ENCODE results near the gene OSBPL10.

OSBPL10 gene

GRCh38 chr3:31957106-31957505 lies 24.0 kb downstream of the OSBPL10 start:
- no peak for DNase-seq

- no peak for DNase-seq
These were observed 25.5 kb downstream of the OSBPL10 start for GRCh38 chr3:31955581-31955980.

- no peak for DNase-seq
These were observed 27.4 kb downstream of the OSBPL10 start for GRCh38 chr3:31953636-31954035.

- no peak for DNase-seq
These were observed 28.0 kb downstream of the OSBPL10 start for GRCh38 chr3:31953091-31953490.

- DNase-seq: no peak
These were observed 28.9 kb downstream of the OSBPL10 start for GRCh38 chr3:31952205-31952604.

- no peak for DNase-seq
These were observed 32.8 kb downstream of the OSBPL10 start for GRCh38 chr3:31948280-31948679.

GRCh38 chr3:31947671-31948091 lies 33.4 kb downstream of the OSBPL10 start:
- DNase-seq: no peak

GRCh38 chr3:31947162-31947561 lies 33.9 kb downstream of the OSBPL10 start:
- no peak for DNase-seq

GRCh38 chr3:31946484-31947081 lies 34.5 kb downstream of the OSBPL10 start:
- no peak for DNase-seq

GRCh38 chr3:31945738-31946052 lies 35.4 kb downstream of the OSBPL10 start:
- no peak for DNase-seq

- DNase-seq: no peak
These were observed 38.0 kb downstream of the OSBPL10 start for GRCh38 chr3:31943041-31943440.

- no peak for DNase-seq
These were observed 38.6 kb downstream of the OSBPL10 start for GRCh38 chr3:31942446-31942845.

GRCh38 chr3:31937225-31937624 lies 43.8 kb downstream of the OSBPL10 start:
- no peak for DNase-seq

- no peak for DNase-seq
These were observed 44.5 kb downstream of the OSBPL10 start for GRCh38 chr3:31936420-31937060.

GRCh38 chr3:31934866-31935265 lies 46.2 kb downstream of the OSBPL10 start:
- no peak for DNase-seq

GRCh38 chr3:31934018-31934417 lies 47.0 kb downstream of the OSBPL10 start:
- no peak for DNase-seq

GRCh38 chr3:31932990-31933389 lies 48.1 kb downstream of the OSBPL10 start:
- no peak for DNase-seq

- DNase-seq: no peak
These were observed 51.1 kb downstream of the OSBPL10 start for GRCh38 chr3:31929826-31930502.

- DNase-seq: no peak
These were observed 53.3 kb downstream of the OSBPL10 start for GRCh38 chr3:31927811-31928210.

GRCh38 chr3:31926543-31926942 lies 54.5 kb downstream of the OSBPL10 start:
- no peak for DNase-seq

- no peak for DNase-seq
These were observed 55.8 kb downstream of the OSBPL10 start for GRCh38 chr3:31925271-31925630.

GRCh38 chr3:31924610-31925270 lies 56.3 kb downstream of the OSBPL10 start:
- no peak for DNase-seq

- DNase-seq: no peak
These were observed 58.1 kb downstream of the OSBPL10 start for GRCh38 chr3:31922962-31923361.

GRCh38 chr3:31921837-31922236 lies 59.2 kb downstream of the OSBPL10 start:
- no peak for DNase-seq
